Kidney epithelial cell (primary cell): ENCODE data around the gene HINT3. TPM values are rescaled to one million over a fixed set of nuclear protein-coding genes. Genes with fewer than 3 reads are reported as not detected.

Experiments
- DNase-seq: peaks from one replicate; pipeline ENCODE4 v3.0.0-alpha.2; 2010; ENCODE audit warnings: low read depth
- H3K27me3 ChIP-seq: 2 replicates; pipeline ENCODE4 v1.6.0; 2011; ENCODE audit warnings: low read length; ENCODE audit not compliant: control insufficient read depth, insufficient read depth
- H3K36me3 ChIP-seq: 2 replicates; pipeline ENCODE4 v1.5.1; 2011; ENCODE audit warnings: low read length; ENCODE audit not compliant: control insufficient read depth, insufficient read depth
- H3K4me3 ChIP-seq: 2 replicates; pipeline ENCODE4 v1.5.1; 2011; ENCODE audit warnings: low read depth, mild to moderate bottlenecking, control low read depth, low read length
- total RNA-seq: library from RNA; depleted of rRNA; stranded (reverse); fragments of >200 nt; gene quantifications from 2 replicates; pipeline ENCODE4 v1.2.3, GENCODE V29; 2015
- TF ChIP-seq, protein P1 (sequence below): IDR thresholded peaks from 2 replicates; pipeline ENCODE4 v1.5.1; 2011; ENCODE audit warnings: mild to moderate bottlenecking, moderate library complexity, low read length, control low read depth, inconsistent platforms; ENCODE audit not compliant: insufficient read depth, poor library complexity, severe bottlenecking

Gene HINT3
- total RNA-seq, 1 donor from 2014 or later = 30.5 TPM

DNA sequence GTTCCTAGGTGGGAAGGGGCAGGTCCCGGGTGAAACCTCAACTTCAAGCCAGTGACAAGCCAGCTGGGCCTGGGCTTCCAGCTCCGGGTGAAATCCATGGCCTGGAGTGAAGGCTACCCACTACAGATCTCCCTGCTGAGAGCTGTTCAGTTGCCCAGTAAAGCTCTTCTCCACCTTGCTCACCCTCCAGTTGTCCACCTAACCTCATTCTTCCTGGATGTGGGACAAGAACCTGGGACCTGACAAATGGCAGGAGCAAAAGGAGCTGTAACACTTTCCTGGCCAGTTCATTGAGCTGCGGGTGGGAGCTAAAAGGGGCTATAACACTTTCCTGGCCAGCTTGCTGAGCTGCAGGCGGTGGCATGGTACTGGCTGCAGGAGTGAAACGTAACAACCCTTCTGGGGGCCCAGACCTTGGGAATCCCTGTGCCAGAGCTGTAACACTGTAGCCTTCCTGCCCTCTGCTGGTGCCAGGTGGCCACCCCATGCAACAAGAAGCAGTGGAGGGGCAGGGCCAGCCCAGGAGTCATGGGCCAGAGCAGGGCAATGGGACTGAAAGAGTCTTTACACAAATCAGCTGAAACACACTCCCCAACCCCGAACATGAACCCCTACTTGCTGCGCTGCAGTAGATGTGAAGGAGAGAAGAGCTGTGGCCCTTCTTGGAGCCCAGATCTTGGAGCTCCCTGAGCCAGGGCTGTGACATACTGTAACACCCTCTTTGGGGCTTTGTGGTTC, 3.6 kb upstream of the HINT3 start:
- H3K36me3 ChIP-seq = no peaks in the 10 kb centered on the region
- no peaks in the 10 kb centered on the region for H3K27me3 ChIP-seq
- TF ChIP-seq, protein P1, sequence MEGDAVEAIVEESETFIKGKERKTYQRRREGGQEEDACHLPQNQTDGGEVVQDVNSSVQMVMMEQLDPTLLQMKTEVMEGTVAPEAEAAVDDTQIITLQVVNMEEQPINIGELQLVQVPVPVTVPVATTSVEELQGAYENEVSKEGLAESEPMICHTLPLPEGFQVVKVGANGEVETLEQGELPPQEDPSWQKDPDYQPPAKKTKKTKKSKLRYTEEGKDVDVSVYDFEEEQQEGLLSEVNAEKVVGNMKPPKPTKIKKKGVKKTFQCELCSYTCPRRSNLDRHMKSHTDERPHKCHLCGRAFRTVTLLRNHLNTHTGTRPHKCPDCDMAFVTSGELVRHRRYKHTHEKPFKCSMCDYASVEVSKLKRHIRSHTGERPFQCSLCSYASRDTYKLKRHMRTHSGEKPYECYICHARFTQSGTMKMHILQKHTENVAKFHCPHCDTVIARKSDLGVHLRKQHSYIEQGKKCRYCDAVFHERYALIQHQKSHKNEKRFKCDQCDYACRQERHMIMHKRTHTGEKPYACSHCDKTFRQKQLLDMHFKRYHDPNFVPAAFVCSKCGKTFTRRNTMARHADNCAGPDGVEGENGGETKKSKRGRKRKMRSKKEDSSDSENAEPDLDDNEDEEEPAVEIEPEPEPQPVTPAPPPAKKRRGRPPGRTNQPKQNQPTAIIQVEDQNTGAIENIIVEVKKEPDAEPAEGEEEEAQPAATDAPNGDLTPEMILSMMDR = peak; percentile 34
- DNase-seq = no peak
- no peak overlapping the region for H3K4me3 ChIP-seq

DNA sequence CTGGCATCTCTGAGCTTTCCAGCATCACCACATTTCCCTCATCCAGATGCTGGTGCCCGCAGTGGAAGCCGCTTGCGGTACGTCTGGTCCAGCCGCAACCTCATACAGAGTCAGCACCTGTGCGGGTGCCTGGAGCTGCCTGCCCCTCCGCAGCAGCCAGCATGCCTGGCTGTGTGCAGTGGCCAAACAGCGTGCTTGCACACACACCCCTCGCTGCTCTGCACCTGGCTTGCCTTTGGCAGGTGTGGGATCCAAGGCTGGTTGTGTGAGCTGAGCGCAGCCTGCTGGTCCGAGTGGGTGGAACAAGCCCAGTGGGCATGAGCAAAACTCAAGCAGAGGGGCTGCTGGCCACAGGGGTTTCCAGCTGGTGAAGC, 3.1 kb upstream of the HINT3 start:
- Histone ChIP-seq H3K4me3 (no peak overlapping the region), H3K27me3 (no peaks in the 10 kb centered on the region), H3K36me3 (no peaks in the 10 kb centered on the region)
- DNase-seq = no peak
- TF ChIP-seq, protein P1 = peak; percentile 46

DNA sequence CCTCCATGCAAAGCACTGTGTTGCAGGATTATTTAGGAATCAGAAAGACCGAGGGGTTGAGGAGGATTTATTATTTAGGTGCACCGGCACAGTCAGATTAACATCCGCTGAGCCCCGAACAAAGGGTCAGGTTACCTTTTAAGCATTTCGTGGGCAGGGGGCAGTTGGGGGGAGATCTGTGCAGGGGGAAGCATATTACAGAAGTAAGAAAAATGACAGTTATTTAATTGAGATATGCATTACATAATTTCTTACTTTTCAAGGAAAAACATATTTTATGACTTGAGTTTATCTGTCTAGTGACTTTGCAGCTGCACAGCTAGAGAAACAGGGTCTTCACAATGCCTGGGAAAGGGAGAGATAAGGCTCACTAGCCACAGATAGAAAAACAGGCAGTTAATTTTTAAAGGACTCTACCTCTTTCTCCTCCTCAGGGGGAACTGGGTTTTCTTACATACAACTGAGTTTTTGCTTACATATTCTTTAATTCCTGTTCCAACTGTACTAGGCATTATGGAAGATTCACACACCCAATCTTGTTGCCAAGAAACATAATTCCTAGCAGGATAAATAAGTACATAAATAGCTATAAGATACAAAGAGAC, 1.7 kb upstream of the HINT3 start:
- no peak for DNase-seq
- Histone ChIP-seq H3K36me3 (no peaks in the 10 kb centered on the region), H3K27me3 (no peaks in the 10 kb centered on the region), H3K4me3 (no peak overlapping the region)
- TF ChIP-seq, protein P1 = no peak

DNA sequence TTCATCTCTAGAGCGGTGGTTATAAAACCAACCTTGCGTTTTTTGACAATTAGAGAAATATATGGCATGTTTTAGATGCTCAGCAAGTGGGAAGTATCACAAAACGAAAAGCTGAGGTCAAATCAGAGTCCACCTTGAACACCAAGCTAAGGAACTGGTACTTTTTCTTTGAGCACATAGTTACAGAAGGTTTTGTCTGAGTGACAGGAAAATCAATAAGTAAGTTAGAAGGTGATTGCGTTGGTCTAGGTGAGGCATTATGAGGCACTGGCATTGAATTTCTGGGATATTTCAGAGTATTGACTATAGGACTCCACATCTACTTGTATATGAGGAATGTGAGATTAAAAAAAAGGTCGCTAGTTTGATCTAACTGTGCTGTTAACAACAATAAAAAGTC, 597 bp upstream of the HINT3 start:
- no peaks in the 10 kb centered on the region for H3K36me3 ChIP-seq

DNA sequence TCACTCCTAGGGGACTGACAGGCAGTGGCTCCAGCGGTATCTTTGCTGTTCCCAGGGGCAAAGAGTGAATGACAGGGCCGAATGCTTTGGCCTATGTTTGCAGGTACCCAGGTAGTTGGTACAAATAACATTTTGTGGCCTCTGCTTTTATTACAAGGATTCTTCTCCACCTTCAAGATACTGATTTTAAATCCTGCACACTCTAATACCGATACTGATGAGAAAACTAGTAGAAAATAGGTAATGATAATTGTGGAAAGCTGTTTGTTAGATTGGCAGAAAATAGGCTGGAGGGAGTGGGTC, 772 bp downstream of the HINT3 start:
- TF ChIP-seq, protein P1 = no peak
- DNase-seq = no peak
- no peaks in the 10 kb centered on the region for H3K36me3 ChIP-seq
- no peaks in the 10 kb centered on the region for H3K27me3 ChIP-seq
- H3K4me3 ChIP-seq = peak overlapping the region; percentile 73

More for the DNA sequence above, 597 bp upstream of the HINT3 start:
- TF ChIP-seq, protein P1 = no peak
- no peak for DNase-seq
- no peaks in the 10 kb centered on the region for H3K27me3 ChIP-seq
- peak overlapping the region; percentile 73 for H3K4me3 ChIP-seq

DNA sequence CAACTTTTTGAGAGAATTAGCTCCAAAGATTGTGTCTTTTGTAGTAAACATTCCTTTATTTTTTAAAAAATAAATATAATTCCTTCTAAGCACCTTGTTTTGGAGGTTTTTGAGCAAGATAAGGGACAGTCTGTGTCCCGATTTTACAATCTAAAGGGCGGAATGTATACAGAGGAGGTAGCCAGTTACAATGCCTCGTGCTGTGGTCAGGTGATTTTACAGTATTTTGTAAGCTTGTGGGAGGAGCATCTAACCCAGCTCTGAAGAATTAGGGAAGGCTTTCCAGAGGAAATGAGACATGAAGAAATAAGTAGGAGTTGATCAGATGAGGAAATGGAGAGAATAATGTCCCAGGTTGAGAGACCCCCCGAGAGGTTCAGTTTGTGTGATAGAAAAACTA, 1.3 kb downstream of the HINT3 start:
- Histone ChIP-seq H3K27me3 (no peaks in the 10 kb centered on the region), H3K36me3 (no peaks in the 10 kb centered on the region), H3K4me3 (peak overlapping the region; percentile 73)
- DNase-seq = peak; percentile 35
- TF ChIP-seq, protein P1 = no peak
